BJ (cell line): ENCODE results near the gene CFAP53. TPM values are rescaled to one million over a fixed set of nuclear protein-coding genes. Genes with fewer than 3 reads are reported as not detected.

ENCODE experiments used
- CTCF ChIA-PET: fragments of 350-600 bp; formaldehyde crosslinking; extraction: SDS; loops from one replicate; lab custom pipeline; 2021; ENCODE audit warnings: antibody characterized with exemption, inconsistent platforms; lab: Yijun Ruan, JAX
- POLR2A ChIA-PET: fragments of 300-600 bp; sonication (Branson Sonifier 250); formaldehyde crosslinking; extraction: SDS; loops from one replicate; lab custom pipeline; 2021; ENCODE audit warnings: antibody characterized with exemption; lab: Charles Lee
- DNase-seq: peaks from one replicate; pipeline ENCODE4 v3.0.0-alpha.2; 2011; ENCODE audit warnings: low read depth
- H3K27me3 ChIP-seq: 2 replicates; pipeline ENCODE4 v1.6.0; 2011; ENCODE audit warnings: low read length; ENCODE audit not compliant: control insufficient read depth, insufficient read depth
- H3K36me3 ChIP-seq: 2 replicates; pipeline ENCODE4 v1.5.1; 2011; ENCODE audit warnings: low read length; ENCODE audit not compliant: control insufficient read depth, insufficient read depth
- H3K4me3 ChIP-seq: 2 replicates; pipeline ENCODE4 v1.5.1; 2011; ENCODE audit warnings: low read depth, mild to moderate bottlenecking, control low read depth, low read length
- polyA plus RNA-seq: library from polyadenylated mRNA; depleted of rRNA; stranded (reverse); fragments of >200 nt; gene quantifications from 2 replicates; pipeline ENCODE4 v1.2.3, GENCODE V29; 2011
- TF ChIP-seq, protein P1 (sequence below): IDR thresholded peaks from 2 replicates; pipeline ENCODE4 v1.5.1; 2011; ENCODE audit warnings: low read depth, mild to moderate bottlenecking, control low read depth, inconsistent platforms, low read length, moderate library complexity; ENCODE audit not compliant: insufficient read depth

Gene CFAP53
- polyA plus RNA-seq, 1 experiment = 0.17 TPM

DNA sequence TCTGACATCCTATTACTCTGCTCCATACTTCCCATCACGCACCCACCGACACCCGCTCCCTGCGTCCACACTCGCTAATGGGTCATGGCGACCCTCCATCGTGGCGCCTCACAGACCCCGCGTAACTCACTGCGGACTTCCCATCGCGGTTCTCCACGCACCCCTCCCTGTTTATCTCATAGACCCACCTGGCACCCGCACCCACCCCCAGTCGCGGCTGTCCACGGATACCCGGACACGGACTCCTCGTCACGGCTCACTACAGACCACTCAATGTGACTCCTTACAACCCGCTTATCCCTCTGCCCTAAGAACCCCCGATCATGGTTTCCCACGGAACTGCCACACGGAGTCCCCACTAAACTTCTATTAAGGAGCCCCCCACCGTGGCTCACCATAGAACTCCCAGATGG lies 20.7 kb upstream of the CFAP53 start:
- H3K36me3 ChIP-seq = peaks cover 21% of the 10 kb centered on the region
- peaks cover 2% of the 10 kb centered on the region; the same call in 1 of the 2 replicates for H3K27me3 ChIP-seq
- ChIA-PET CTCF (no interaction called here), POLR2A (no interaction called here)
- DNase-seq = no peak
- peak overlapping the region; percentile 96 for H3K4me3 ChIP-seq
- TF ChIP-seq, protein P1, sequence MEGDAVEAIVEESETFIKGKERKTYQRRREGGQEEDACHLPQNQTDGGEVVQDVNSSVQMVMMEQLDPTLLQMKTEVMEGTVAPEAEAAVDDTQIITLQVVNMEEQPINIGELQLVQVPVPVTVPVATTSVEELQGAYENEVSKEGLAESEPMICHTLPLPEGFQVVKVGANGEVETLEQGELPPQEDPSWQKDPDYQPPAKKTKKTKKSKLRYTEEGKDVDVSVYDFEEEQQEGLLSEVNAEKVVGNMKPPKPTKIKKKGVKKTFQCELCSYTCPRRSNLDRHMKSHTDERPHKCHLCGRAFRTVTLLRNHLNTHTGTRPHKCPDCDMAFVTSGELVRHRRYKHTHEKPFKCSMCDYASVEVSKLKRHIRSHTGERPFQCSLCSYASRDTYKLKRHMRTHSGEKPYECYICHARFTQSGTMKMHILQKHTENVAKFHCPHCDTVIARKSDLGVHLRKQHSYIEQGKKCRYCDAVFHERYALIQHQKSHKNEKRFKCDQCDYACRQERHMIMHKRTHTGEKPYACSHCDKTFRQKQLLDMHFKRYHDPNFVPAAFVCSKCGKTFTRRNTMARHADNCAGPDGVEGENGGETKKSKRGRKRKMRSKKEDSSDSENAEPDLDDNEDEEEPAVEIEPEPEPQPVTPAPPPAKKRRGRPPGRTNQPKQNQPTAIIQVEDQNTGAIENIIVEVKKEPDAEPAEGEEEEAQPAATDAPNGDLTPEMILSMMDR = no peak

DNA sequence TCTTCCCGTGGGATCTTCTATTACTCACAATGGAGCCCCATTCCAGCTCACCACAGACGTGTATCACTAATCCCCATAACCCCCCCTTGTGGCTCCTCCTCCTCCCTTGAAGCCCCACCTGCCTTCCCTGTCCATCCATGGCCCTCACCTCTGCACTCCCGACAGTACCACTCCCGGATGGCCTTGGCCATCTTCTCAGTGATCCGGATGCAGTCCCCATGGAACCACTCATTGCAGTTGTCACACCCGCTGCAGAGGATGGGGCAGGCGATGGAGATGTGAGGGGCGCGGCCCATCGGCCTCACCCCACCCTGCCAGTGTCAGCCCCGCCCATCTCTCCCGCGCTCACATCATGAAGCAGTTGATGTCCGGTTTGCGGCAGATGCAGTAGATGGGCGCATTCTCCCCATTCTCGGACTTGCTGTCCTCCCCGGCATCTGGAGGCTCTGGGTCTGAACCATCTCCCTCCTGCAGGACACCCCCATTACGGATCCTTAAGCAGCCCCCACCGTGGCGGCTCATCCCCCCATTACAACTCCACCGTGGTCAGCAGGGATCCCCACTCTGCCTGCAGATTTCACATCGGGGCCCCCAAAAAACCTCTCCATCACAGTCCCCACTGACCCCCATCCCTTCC lies 20.2 kb upstream of the CFAP53 start:
- TF ChIP-seq, protein P1 = no peak
- ChIA-PET POLR2A (no interaction called here), CTCF (no interaction called here)
- Histone ChIP-seq H3K36me3 (peaks cover 21% of the 10 kb centered on the region), H3K4me3 (peak overlapping the region; percentile 96), H3K27me3 (peaks cover 2% of the 10 kb centered on the region; the same call in 1 of the 2 replicates)
- DNase-seq = no peak

DNA sequence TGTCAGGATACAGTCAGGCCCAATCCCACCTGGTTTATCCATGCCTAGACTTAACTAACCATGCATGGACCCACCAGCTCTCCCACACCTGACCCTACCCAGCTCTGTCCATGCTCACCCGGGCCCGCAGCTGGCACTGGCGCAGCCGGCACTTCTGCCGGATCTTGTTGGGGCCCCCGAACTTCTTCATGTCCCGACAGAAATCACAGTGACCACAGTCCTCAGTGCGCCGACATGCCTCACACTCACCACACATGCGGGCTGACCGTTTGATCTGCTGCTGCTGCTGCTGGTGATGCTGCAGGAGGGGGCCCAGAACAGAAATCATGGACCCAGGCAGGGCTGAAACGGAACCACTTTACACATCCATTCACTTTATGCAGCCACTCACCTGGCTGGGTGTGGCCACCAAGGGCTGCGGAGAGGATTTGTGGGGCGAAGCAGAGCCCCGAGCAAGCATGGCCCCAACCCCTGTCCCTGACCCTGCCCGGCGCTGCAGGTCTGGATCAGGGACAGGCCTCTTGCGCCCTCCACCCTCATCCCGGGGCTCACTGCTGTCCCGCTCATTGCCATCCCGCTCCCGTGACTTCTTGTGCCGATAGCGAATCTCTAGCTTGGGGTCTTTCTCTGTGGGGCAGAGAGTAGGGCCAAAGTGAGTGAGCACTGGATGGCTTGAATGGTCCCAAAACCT lies 19.5 kb upstream of the CFAP53 start:
- TF ChIP-seq, protein P1 = no peak
- Histone ChIP-seq H3K36me3 (peaks cover 21% of the 10 kb centered on the region), H3K4me3 (no peak overlapping the region; the same call in 1 of the 2 replicates), H3K27me3 (peaks cover 1% of the 10 kb centered on the region; the same call in 1 of the 2 replicates)
- ChIA-PET POLR2A (no interaction called here), CTCF (no interaction called here)
- DNase-seq = no peak

DNA sequence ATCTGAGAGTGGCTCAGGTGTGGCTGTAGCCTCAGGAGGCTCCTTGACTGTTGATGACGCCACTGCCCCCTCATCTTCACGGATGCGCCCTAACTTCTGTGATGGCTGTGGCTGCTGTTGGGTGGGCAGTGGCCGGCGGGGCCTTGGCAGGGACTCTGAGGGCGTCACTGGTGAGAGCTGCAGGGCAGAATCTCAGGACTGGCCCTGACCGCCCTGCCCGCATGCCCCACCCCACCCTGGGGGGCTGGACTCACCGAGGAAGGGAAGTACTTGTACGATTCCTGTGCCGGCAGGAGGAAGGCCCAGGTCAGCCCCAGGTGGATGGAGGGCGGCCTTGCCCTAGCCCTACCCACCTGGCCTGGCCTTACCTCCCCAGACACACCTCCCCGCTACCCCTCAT lies 18.8 kb upstream of the CFAP53 start:
- Histone ChIP-seq H3K36me3 (peaks cover 21% of the 10 kb centered on the region), H3K4me3 (no peak overlapping the region), H3K27me3 (no peaks in the 10 kb centered on the region)
- POLR2A ChIA-PET = no interaction called here
- DNase-seq = no peak
- CTCF ChIA-PET = no interaction called here
- TF ChIP-seq, protein P1 = no peak

DNA sequence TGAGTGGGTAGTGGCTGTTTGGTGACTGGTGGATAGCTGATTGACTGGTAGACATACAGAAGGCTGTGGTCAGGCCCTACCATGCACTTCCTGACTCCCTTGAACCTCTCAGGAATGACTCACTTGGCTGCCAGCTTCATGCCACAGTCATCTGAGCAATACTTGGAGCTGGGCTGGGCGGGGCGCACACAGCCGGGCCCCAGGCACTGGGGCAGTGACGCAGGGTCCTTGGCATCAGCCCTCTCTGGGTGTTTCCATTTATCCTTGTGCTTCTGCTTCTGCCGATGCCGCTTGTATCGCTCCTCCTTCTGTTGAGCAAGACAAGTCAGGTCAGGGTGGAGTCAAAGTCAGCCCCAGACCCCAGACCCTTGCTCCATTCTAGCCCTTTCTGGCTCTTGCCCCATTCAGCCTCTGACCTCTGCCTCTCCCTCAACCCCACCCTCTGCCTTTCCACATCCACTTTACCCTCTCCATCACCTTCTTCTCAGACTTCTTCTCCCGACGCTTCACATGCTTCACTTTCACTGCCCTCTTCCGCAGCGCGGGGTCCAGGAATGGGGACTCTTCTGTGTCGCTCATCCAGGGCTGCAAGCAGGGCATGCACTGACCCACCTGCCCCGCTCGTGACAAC lies 18.1 kb upstream of the CFAP53 start:
- peaks cover 21% of the 10 kb centered on the region for H3K36me3 ChIP-seq
- no peak overlapping the region for H3K4me3 ChIP-seq
- ChIA-PET POLR2A (no interaction called here), CTCF (no interaction called here)
- H3K27me3 ChIP-seq = no peaks in the 10 kb centered on the region
- TF ChIP-seq, protein P1 = no peak
- no peak for DNase-seq
